Posterior vena cava (tissue), 2 donors: ENCODE measurements around the gene ELP2. TPM values are rescaled to one million over a fixed set of nuclear protein-coding genes. Genes with fewer than 3 reads are reported as not detected.
"Not testable (repeated sequence)": the region's sequence is repeated elsewhere in the genome, so short reads cannot be mapped to it uniquely, and the experiment has no call there.

ENCODE experiments used
- DNase-seq: peaks from one replicate; pipeline ENCODE4 v3.0.0-alpha.2; 2020; ENCODE audit warnings: low spot score
- intact Hi-C, 2 donors: fragments of 100-400 bp; cut with DNase I; formaldehyde crosslinking; loops; one replicate each; pipeline versions ENCODE4 v1.14.1 to v1.14.2; 2022 to 2023
- total RNA-seq, 2 donors: library from RNA; stranded (reverse); fragmentation: NEBNext Ultra II Directional; extraction: Animal tissue kit (Norgen Biotek cat#: 25700); gene quantifications; one replicate each; pipeline ENCODE4 v1.2.1, GENCODE V29; 2021
- donor health status: DM: yes; HTN: yes; CAD: no.
- donor health status: DM: yes; HTN: yes; CAD: no.

Gene ELP2
- total RNA-seq, 2 donors from 2014 or later, result 58.2 to 65.6 TPM

GRCh38 chr18:36200354-36200771 is 70.7 kb downstream of the ELP2 start:
- intact Hi-C loops, result no loop called here

DNA sequence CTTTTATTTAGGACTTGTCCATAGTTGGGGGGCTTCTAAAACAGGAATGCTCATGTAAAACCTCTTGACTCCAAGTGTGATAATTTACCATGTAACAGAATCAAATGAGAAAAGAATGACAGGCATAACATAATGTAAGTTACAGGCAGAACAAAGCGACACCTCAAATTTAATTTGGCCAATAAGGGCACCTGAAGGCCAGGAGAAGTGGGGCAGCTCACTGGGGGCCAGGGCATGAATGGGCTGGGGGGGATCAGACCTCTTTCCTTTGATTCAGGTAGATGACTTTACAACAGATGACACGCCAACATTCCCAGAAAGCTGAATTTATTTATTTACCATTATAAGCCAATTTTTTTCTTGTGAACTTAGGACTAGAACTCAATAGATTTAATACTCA is 72.1 kb downstream of the ELP2 start:
- intact Hi-C loops, result no loop called here
- DNase-seq, result no peak

More at GRCh38 chr18:36200354-36200771, 70.7 kb downstream of the ELP2 start:
- DNase-seq, result no peak

DNA sequence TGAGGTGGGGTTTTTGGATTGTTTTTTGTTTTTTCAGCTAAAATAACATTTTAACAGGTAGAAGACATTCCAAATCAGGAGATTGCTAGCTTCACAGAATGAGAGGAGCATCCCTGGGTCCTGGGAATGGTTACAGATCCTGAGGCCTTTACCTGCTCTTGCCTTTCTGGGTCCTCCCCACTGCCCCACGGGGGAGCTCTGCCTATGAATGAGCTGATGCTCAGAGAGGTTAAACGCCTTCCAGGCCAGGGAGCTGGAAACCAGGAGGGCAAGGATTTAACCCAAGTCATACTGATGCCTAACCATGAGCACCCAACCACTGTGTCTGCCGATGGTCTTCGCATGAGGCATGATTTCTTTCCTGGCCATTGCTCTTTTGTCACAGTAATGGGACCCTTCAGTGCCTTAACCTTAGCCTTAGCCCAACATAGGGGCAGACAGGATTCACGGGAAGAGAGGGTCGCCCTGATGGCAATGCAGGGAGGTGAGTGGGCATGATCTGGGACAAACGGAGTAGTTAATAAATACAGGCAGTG is 73.7 kb downstream of the ELP2 start:
- intact Hi-C loops, result no loop called here
- DNase-seq, result no peak

DNA sequence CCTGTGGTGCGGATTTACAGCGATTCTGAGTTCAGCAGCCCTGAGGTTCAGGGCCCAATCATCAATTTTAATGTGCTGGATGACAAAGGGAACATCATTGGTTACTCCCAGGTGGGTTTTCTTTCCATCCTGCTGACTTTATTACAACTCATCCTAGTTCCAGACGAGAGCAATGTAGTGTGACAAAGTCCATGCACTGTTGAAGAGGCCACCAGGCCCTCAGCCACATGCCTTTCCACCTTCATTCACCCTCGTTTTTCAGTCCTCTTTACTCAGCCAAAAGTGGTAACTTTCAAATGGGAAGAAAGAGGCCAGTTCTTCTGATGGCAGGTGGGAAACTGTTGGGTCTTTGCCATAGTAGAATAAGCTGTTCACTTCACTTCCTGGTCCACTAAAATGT is 75.5 kb downstream of the ELP2 start:
- DNase-seq, result no peak
- intact Hi-C loops, result no loop called here

- no peak for DNase-seq
- intact Hi-C loops, result no loop called here
Observed at GRCh38 chr18:36207303-36207702, 77.6 kb downstream of the ELP2 start.

DNA sequence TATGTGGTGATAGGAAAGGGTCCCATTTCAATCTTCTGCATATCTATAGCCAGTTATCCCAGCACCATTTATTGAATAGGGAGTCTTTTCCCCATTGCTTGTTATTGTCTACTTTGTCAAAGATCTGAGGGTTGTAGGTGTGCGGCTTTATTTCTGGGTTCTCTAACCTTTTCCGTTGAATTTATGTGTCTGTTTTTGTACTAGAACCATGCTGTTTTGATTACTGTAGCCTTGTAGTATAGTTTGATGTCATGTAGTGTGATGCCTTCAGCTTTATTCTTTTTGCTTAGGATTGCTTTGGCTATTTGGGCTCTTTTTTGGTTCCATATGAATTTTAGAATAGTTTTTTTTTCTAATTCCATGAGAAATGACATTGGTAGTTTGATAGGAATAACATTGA is 78.3 kb downstream of the ELP2 start:
- DNase-seq, intact Hi-C loops: not testable (repeated sequence)

GRCh38 chr18:36211612-36212065 is 81.9 kb downstream of the ELP2 start:
- no peak for DNase-seq
- intact Hi-C loops, result no loop called here

DNA sequence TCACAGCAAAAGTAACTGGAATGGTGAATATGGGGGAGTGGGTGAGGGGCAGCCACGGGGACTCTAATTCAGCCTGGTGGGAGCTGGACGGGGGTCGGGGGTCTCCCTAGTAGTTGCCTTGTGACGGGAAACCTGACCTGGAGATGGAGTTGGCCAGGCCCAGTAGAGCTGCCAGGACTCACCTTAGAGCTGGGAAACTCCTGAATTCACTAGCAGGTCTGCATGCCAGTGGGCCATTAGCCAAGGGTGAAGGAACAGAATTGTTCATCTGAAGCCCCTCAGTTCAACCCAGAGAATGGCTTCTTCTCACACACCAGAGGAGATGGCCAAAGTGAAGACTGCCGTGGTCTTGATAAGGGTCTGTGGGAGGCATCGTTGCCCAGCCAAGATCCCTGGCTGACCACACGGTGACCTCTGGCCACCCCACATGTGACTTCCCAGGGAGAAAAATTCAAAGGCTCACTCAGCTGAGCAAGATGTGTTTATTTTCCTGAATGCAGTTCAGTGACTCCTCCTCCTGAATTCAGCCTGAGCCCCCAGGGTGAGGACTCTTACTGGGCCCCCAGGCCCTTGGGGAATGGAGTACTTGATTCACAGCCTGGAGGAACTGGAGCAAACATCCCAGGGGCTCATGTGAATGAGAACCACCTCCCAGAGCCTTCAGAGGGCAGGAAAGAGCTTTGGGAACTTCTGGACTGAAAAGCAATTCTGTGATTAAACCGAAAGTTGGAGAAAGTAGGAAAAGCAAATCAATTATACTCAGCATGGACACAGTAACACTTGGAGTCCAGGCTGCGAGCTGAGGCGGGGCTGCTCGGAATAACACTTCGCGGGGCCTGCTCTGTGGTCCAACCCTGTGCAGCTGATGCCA is 82.8 kb downstream of the ELP2 start:
- DNase-seq, result no peak
- intact Hi-C loops, result no loop called here

DNA sequence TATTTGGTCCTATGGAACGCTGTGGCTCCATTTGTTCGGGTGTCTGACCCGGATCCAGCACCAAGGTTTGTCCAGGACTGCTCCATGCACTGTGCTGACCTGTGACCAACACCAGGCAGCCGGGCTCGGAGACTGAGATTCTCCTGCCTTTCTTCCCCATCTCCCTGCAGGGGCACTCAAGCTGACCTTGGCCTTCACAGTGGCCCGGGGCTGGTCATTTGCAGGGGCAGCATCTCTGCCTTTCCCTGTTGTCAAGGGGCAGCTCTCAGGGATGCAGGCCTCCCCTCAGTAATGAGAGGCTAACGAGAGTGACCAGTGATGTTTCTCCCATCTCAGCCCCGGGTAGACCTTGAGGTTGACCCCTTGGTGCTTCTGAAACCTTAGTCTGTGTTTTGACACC is 85.1 kb downstream of the ELP2 start:
- no peak for DNase-seq
- intact Hi-C loops, result no loop called here

- intact Hi-C loops, result no loop called here
- DNase-seq, result no peak
Observed at GRCh38 chr18:36215577-36215976, 85.9 kb downstream of the ELP2 start.

- intact Hi-C loops, result no loop called here
- no peak for DNase-seq
Observed at GRCh38 chr18:36217348-36217747, 87.6 kb downstream of the ELP2 start.

GRCh38 chr18:36229188-36229587 is 99.5 kb downstream of the ELP2 start:
- no peak for DNase-seq
- intact Hi-C loops, result no loop called here

Other genes with a start within 250 kb of the ELP2 start
- gene RPRD1A, start 62.3 kb upstream of the ELP2 start, total RNA-seq, result 10 to 100 TPM; 46.9 to 58.8 TPM
- 10 to 100 TPM; 25.7 to 27.9 TPM for gene SLC39A6, start 559 bp upstream of the ELP2 start, total RNA-seq
- 1 to 10 TPM; 1.2 to 1.3 TPM for gene MOCOS, start 57.6 kb downstream of the ELP2 start, total RNA-seq
- gene FHOD3, start 167.8 kb downstream of the ELP2 start, total RNA-seq, result 10 to 100 TPM; 26.0 to 29.8 TPM